Natural killer cell treated with Interleukin-12 subunit alpha and Interleukin-12 subunit beta and Interleukin-15 and Interleukin-18, amount 100 ng/mL, for 72 hours (primary cell): ENCODE data around the gene SORCS2. TPM values are rescaled to one million over a fixed set of nuclear protein-coding genes. Genes with fewer than 3 reads are reported as not detected.

Source experiments
- ATAC-seq, 2 donors: fragments of 150-1000 bp; cut with Tn5 transposase in 1 of 2; sonication (Bioruptor Pico), chemical (Tn5 transposase) in 1 of 2; 2 replicates each; pipeline ENCODE4 v1.10.0; 2021
- DNase-seq: peaks from one replicate; pipeline ENCODE4 v3.0.0; 2022; ENCODE audit warnings: low spot score
- H3K27ac Mint-ChIP-seq, 2 donors: 1 replicate in 1 of 2; 2 replicates in 1 of 2; pipeline ENCODE4 v1.8.0; 2022; ENCODE audit warnings: mixed read lengths in 2 of 2, mild to moderate bottlenecking in 1 of 2, moderate library complexity in 1 of 2
- H3K27me3 Mint-ChIP-seq, 2 donors: 1 replicate in 1 of 2; 2 replicates in 1 of 2; pipeline ENCODE4 v1.8.0; 2022; ENCODE audit warnings: mixed read lengths in 2 of 2
- H3K36me3 Mint-ChIP-seq: one replicate; pipeline ENCODE4 v1.8.0; 2022; ENCODE audit warnings: mixed read lengths
- H3K4me1 Mint-ChIP-seq, 2 donors: 1 replicate in 1 of 2; 2 replicates in 1 of 2; pipeline ENCODE4 v1.8.0; 2022; ENCODE audit warnings: low read depth in 2 of 2, mixed read lengths in 2 of 2, mild to moderate bottlenecking in 1 of 2
- H3K4me3 Mint-ChIP-seq: one replicate; pipeline ENCODE4 v1.8.0; 2022; ENCODE audit warnings: mixed read lengths
- H3K9me3 Mint-ChIP-seq: 2 replicates; pipeline ENCODE4 v1.8.0; 2022; ENCODE audit warnings: mixed read lengths
- total RNA-seq, 2 donors: library from RNA; stranded (reverse); gene quantifications; one replicate each; pipeline ENCODE4 v1.2.3, GENCODE V29; 2022

The SORCS2 gene
- total RNA-seq, 2 donors from 2014 or later = 0.17 to 0.21 TPM

DNA sequence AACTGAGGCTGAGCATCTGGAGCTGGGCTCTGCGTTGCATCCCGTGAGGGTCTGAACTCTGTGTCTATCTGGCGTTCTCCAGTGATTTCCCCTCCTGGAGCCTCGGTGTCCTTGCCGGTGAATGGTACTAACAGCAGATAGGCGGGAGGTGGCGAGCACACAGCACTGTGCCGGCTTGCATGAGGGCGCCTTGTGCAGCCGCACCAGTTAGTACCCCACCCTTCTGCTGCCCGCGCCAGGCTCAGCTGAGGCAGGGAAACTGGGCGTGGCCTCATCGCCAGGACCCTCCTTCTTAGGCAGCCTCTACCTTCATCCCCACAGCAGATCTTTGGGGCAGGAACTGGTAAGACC lies 42.7 kb downstream of the SORCS2 start:
- DNase-seq (no peak), ATAC-seq (peak in 1 of 2 donors; percentile 28)
- Mint-ChIP-seq H3K36me3 (no peaks in the 10 kb centered on the region), H3K9me3 (peaks cover 4% of the 10 kb centered on the region), H3K4me1 (no peaks in the 10 kb centered on the region), H3K4me3 (no peak overlapping the region), H3K27me3 (no peaks in the 10 kb centered on the region), H3K27ac (no peak overlapping the region)

DNA sequence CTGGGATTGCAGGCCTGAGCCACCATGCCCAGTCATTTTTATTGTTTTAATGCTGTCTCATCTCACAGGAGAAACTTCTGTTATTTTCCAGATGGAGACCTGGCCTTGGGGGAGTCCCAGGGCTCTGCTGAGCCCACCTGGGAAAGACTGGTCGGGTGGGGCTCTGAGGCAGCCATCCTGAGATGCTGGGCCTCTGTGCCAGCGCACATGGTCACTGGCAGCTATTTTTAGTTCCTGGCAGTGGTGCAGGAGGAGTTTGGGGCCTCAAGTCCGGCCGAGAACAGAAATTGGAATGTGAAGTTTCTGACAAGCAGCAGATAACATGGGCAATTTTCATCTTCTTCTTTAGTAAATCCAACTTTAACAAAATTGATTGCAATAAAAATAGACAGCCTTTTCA lies 44.5 kb downstream of the SORCS2 start:
- no peak for ATAC-seq
- no peaks in the 10 kb centered on the region for H3K4me1 Mint-ChIP-seq
- H3K27ac Mint-ChIP-seq = no peak overlapping the region
- H3K9me3 Mint-ChIP-seq = peaks cover 4% of the 10 kb centered on the region
- peaks cover 0 to 2% of the 10 kb centered on the region in 2 donors for H3K27me3 Mint-ChIP-seq
- no peak overlapping the region for H3K4me3 Mint-ChIP-seq
- no peaks in the 10 kb centered on the region for H3K36me3 Mint-ChIP-seq
- DNase-seq = no peak

DNA sequence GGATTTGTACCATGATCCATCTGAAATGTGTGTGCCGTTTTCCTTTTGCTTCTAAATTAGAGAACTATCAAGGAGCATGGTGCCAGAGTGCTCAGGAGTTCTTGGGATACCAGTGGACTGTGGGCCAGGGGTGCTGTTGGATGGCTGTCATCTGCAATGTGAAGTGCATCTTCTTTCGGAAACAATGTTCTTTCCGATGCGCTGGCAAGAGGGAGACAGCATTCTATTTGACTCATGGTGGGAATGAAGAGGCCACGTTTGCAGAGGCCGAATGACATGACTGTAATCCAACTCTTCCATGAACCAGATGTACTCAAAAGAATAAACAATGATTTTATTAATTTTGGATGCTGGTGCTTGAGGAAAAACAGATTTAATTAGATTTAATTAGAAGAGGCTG lies 45.5 kb downstream of the SORCS2 start:
- ATAC-seq (no peak), DNase-seq (no peak)
- Mint-ChIP-seq H3K27ac (no peak overlapping the region), H3K27me3 (peaks cover 0 to 6% of the 10 kb centered on the region in 2 donors), H3K4me1 (no peaks in the 10 kb centered on the region), H3K4me3 (no peak overlapping the region), H3K36me3 (no peaks in the 10 kb centered on the region), H3K9me3 (peaks cover 4% of the 10 kb centered on the region)

DNA sequence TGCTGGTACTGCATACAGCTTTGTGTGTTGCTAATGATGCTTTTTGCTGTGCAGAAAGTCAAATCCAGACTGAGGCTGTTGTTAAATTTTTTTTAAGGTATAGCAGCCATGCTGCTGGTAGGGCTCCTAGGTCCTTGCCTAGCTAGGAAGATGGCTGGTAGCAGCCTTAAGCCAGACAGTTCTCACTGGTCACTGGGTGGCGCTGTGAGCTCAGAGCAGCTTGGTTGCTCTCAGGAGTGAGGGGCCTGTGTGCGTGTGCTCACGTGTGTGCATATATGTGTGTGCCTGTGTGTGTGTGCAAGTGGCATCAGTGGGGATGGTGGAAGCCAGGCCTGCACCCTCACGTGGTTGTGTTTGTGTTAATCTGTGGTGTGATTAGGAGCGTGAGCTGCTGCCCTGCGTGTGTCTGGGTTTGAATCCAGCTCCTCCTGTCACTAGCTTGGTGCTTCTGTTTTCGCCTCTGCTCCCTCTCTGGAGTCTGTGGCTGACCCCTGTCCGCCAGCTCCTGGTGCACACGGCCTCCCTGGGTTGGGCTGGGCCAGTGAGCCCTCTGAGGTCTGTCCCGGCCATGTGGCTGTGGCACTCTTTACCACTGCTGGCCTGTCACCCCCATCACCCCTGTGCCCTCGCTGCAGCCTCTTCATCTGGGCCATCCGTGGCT lies 46.1 kb downstream of the SORCS2 start:
- H3K9me3 Mint-ChIP-seq = peaks cover 4% of the 10 kb centered on the region
- H3K27me3 Mint-ChIP-seq = peaks cover 0 to 6% of the 10 kb centered on the region in 2 donors
- ATAC-seq (peak in 1 of 2 donors; percentile 28), DNase-seq (no peak)
- H3K4me1 Mint-ChIP-seq = no peaks in the 10 kb centered on the region
- no peak overlapping the region for H3K27ac Mint-ChIP-seq
- H3K36me3 Mint-ChIP-seq = no peaks in the 10 kb centered on the region
- H3K4me3 Mint-ChIP-seq = no peak overlapping the region

DNA sequence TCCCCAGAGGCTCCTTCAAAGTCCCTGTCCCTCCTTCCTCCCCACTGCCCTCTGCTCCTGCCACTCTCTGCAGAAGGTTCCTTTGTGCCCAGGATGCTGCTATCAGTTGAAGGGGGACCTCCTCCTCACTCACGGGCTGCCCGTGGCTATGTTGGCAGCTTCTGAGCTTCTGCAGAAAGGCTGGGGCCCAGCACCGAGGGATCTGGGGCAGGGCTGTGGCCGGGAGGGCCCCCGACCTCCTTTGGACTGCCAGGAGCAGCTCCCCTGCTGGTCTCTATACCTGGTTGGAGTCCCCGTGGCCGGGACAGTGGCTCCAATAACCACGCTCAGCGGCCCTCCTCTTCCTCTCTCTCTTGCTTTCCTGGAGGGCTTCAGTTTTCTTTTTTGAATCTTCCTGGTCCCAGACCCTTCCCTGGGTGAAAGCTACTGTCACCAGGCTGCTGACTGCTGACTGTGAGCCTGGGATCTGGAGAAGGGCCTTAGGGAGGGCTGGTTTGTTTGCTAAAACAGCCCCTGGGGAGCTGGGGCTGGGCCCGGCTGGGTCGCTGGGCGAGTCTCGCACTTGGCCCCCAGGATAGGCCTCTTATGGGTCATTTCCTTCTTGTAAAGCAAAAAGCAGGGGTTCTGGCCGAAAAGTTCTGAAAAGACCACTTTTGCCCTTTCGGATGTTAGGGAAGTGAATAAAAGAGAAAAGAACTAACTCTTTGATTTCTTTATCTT lies 46.9 kb downstream of the SORCS2 start:
- no peak for ATAC-seq
- H3K4me1 Mint-ChIP-seq = no peaks in the 10 kb centered on the region

DNA sequence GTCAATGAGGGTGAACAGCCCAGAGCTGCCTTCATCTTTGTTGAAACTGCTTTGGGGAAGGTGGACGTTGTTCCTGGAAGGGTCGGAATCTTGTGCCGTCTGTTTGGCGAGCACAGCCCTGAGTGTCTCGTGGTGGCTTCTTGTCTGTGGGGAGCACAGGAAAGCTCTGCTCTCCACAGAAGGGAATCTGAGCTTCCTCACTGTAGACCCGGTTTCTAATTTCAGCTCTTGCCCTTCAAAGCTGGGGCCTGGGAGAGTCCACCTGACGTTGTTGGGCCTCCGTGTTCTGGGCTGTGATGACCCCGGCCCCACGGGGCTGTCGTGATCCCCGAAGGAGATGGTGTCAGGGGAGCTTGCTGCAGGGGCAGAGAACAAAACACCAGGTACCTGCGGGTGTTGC lies 47.5 kb downstream of the SORCS2 start:
- H3K27me3 Mint-ChIP-seq = peaks cover 0 to 6% of the 10 kb centered on the region in 2 donors
- ATAC-seq (no peak), DNase-seq (no peak)
- H3K27ac Mint-ChIP-seq = no peak overlapping the region
- H3K9me3 Mint-ChIP-seq = peaks cover 4% of the 10 kb centered on the region
- no peak overlapping the region for H3K4me3 Mint-ChIP-seq
- no peaks in the 10 kb centered on the region for H3K36me3 Mint-ChIP-seq
- H3K4me1 Mint-ChIP-seq = no peaks in the 10 kb centered on the region

More for the DNA sequence above, 46.9 kb downstream of the SORCS2 start:
- H3K27me3 Mint-ChIP-seq = peaks cover 0 to 6% of the 10 kb centered on the region in 2 donors
- no peak overlapping the region for H3K4me3 Mint-ChIP-seq
- peaks cover 4% of the 10 kb centered on the region for H3K9me3 Mint-ChIP-seq
- no peak for DNase-seq
- H3K36me3 Mint-ChIP-seq = no peaks in the 10 kb centered on the region
- no peak overlapping the region for H3K27ac Mint-ChIP-seq

DNA sequence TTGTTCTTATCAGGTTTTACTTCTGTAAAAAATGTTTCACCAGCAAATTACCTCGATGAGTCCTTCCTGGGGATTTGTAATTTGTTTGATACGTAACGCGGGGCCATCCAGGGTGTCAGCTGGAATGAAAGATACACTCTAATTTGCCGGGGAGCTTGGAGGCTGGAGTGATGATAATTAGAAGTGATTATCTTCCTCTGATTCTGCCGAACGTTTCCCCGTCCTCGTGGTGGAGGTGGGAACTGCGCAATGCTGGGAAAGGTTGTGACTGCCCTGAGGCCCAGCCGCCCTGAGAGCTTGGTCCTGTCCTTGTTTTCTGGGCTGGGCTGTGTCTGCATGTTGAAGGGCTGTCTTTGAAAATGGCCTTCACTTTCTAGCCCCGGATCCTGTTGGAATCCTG lies 48.0 kb downstream of the SORCS2 start:
- no peak overlapping the region for H3K4me3 Mint-ChIP-seq
- peaks cover 0 to 6% of the 10 kb centered on the region in 2 donors for H3K27me3 Mint-ChIP-seq
- no peak overlapping the region for H3K27ac Mint-ChIP-seq
- ATAC-seq (no peak), DNase-seq (no peak)
- H3K9me3 Mint-ChIP-seq = peaks cover 4% of the 10 kb centered on the region
- H3K4me1 Mint-ChIP-seq = no peaks in the 10 kb centered on the region
- no peaks in the 10 kb centered on the region for H3K36me3 Mint-ChIP-seq

DNA sequence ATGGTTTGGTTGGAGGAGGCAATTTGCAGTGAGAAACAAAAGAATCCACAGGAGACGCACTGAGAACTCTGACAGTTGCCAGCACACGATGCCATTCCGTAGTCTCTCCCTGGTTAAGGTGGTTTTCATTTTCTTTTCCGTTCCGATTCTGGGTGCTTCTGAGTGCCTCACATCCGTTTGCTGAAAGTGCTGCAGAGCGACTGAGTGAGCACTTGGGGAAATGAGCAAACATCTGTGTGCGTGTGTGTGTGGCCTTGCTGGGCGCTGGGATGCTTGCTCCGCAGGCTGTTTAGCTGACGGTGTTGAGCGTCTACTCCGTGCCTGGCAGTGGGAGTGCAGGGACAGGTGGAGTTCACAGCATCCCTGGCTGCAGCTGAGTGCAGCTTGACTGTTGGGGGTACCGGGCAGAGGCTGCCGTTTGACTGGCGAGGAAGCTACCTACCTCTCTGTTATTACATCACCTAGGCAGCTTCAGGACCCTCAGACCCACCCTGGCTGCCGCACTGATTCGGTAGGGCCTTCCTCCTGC lies 49.3 kb downstream of the SORCS2 start:
- Mint-ChIP-seq H3K36me3 (no peaks in the 10 kb centered on the region), H3K9me3 (peaks cover 4% of the 10 kb centered on the region), H3K4me3 (no peak overlapping the region), H3K4me1 (no peaks in the 10 kb centered on the region), H3K27ac (no peak overlapping the region), H3K27me3 (peaks cover 0 to 6% of the 10 kb centered on the region in 2 donors)
- ATAC-seq (no peak), DNase-seq (no peak)

DNA sequence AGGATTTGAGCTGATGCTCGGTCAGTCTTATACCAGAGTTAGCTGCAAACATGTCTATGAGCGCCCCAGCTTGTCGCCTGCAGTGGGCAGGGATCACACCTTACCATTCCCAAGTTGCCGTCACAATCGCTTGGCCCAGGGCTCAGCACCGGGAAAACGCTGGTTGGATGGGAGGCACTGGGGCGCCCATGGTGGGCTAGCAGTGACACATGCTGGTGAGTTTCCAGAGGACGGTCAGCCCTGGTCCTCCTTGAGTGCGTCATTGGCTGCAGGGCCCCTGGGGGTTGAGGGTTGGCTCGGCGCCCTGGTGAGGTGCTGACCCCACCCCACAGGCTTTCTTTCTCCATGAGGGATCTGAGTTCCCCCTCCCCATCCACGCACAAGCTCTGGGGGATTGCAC lies 50.4 kb downstream of the SORCS2 start:
- Mint-ChIP-seq H3K4me1 (no peaks in the 10 kb centered on the region), H3K27me3 (peaks cover 0 to 6% of the 10 kb centered on the region in 2 donors), H3K9me3 (peaks cover 4% of the 10 kb centered on the region), H3K27ac (no peak overlapping the region), H3K4me3 (no peak overlapping the region), H3K36me3 (no peaks in the 10 kb centered on the region)
- DNase-seq = no peak
- no peak for ATAC-seq

DNA sequence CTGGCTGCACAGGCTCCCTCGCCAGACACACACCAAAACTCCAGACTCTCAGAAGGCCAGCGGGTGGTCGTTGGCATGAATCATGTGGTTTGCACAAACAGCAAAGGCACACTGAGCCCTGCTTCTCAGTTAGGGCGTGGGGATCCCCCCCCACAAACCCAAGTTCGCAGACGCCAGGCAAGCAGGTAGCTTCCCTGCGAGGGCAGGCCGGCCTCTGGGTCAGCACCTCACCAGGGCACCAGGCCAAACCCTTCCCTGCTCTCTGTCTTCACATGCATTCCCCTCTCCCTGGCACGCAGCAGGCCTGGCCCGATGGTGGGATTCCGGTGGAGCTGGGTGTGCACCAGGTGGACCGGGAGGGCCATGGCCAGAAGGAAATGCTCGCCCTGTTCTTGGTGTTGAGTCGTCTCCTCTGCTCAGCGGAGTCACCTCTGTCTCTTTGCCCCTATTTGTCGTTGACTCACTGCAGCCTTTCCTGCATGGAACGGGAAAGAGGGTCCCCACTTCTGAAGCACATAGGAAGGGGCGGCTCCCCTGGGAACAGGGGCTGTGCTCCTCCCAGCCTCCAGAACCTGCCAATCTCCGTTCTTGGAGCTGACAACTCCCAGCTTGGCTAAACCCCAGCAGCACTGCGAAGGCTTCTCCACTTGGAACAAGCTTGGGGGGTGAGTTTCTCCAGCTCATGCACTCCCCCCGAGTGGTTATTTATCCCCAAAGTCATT lies 51.4 kb downstream of the SORCS2 start:
- no peak overlapping the region for H3K27ac Mint-ChIP-seq
- H3K9me3 Mint-ChIP-seq = no peaks in the 10 kb centered on the region
- DNase-seq (no peak), ATAC-seq (no peak)
- H3K36me3 Mint-ChIP-seq = no peaks in the 10 kb centered on the region
- no peaks in the 10 kb centered on the region for H3K4me1 Mint-ChIP-seq
- no peak overlapping the region for H3K4me3 Mint-ChIP-seq
- peaks cover 0 to 6% of the 10 kb centered on the region in 2 donors for H3K27me3 Mint-ChIP-seq

DNA sequence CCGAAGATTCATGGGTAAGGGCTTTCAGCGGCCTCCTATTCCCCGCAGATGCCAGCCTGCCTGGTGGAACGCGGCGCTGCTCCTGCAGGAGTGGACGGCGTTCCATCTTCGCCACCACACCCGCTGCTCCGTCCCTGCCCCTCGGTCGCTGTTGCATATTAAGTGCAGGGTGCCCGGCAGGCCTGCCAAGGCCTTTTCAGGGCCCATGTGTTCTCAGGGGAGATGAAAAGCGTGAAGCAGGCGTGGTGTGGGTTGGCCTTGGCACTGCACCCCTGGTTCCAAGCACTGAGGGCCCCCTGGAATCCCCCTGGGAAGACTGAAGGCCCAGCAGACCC lies 52.0 kb downstream of the SORCS2 start:
- H3K27ac Mint-ChIP-seq = no peak overlapping the region
- no peaks in the 10 kb centered on the region for H3K9me3 Mint-ChIP-seq
- ATAC-seq = no peak
- no peak for DNase-seq
- H3K36me3 Mint-ChIP-seq = no peaks in the 10 kb centered on the region
- H3K4me3 Mint-ChIP-seq = no peak overlapping the region
- peaks cover 0 to 6% of the 10 kb centered on the region in 2 donors for H3K27me3 Mint-ChIP-seq
- H3K4me1 Mint-ChIP-seq = no peaks in the 10 kb centered on the region

DNA sequence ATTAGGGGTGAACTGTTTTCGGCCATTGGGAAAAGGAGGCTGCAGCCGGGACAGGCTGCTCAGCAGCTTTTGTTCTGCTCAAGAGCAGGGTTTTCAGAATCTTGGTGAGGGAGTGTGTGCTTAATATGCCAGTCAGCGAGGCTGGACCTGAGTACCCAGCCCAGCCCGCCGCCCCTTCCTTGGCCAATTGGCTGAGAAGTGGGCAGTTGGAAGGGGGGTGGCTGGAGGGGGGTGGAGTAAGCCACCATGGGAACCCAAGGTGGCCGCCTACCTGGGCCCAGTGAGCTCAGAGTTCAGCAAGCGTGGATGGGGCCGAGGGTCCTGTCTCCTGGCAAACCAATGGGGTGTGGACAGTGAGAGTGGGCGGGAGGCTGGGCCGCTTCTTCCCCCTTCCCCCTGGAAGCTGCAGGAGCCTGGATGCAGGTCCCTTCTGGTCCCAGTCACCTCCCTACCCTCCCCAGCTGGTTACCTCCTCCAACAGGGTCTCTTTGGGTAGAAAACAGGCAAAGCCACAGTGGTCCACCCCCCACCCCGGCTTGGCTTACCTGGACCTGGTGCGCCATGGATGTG lies 52.5 kb downstream of the SORCS2 start:
- H3K27ac Mint-ChIP-seq = no peak overlapping the region
- H3K4me3 Mint-ChIP-seq = no peak overlapping the region
- DNase-seq = no peak
- H3K4me1 Mint-ChIP-seq = no peaks in the 10 kb centered on the region
- H3K9me3 Mint-ChIP-seq = no peaks in the 10 kb centered on the region
- H3K36me3 Mint-ChIP-seq = no peaks in the 10 kb centered on the region
- peak in 1 of 2 donors; percentile 31 for ATAC-seq
- H3K27me3 Mint-ChIP-seq = peaks cover 0 to 6% of the 10 kb centered on the region in 2 donors

DNA sequence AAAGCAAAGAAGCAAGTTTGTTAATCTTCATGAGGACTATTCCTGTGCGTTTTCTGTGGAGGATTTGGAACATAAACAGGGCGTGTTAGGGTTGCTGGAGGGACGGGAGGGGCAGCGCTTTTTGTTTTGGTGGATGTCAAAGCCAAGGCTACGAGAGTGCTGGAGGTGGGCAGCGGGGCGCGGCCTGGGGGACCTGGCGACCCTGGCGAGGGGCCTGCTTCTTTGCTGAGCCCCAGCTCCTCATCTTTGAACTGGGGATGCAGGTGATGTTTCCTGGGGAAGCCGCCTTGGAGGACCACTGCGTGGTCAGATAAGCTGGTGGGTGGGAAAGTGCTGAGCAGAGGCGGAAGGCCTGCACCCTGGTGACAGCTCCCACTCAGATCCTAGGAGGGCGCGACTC lies 55.2 kb downstream of the SORCS2 start:
- DNase-seq = no peak
- no peak for ATAC-seq
- Mint-ChIP-seq H3K4me1 (no peaks in the 10 kb centered on the region), H3K27me3 (peaks cover 0 to 4% of the 10 kb centered on the region in 2 donors), H3K36me3 (no peaks in the 10 kb centered on the region), H3K9me3 (no peaks in the 10 kb centered on the region), H3K4me3 (no peak overlapping the region), H3K27ac (no peak overlapping the region)

DNA sequence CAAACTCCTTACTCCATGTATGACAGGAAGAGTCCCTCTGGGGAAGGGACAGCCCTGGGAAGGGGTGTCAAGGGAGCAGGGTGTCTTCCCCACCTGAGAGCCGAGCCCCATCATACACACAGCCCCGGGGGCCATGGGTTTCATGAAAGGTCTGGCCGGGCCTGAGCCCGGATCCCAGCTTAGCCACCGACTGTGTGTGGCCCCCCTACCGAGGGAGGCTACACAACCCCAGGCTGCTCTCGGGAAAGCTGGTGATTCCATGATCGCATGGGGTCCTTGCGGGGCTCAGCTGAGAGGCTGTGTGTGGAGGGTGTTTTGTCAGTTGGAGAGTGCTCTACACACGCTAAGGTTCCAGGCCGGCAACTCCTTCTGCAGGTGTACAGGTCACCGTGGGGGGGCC lies 55.6 kb downstream of the SORCS2 start:
- ATAC-seq = no peak

More for the DNA sequence above, 55.6 kb downstream of the SORCS2 start:
- H3K4me3 Mint-ChIP-seq = no peak overlapping the region
- H3K9me3 Mint-ChIP-seq = no peaks in the 10 kb centered on the region
- no peak for DNase-seq
- no peaks in the 10 kb centered on the region for H3K4me1 Mint-ChIP-seq
- H3K36me3 Mint-ChIP-seq = no peaks in the 10 kb centered on the region
- H3K27me3 Mint-ChIP-seq = peaks cover 0 to 2% of the 10 kb centered on the region in 2 donors
- H3K27ac Mint-ChIP-seq = no peak overlapping the region
